Memory B cell (primary cell): Measurements from ENCODE around the gene PLXNA1.

Experiments used
- ATAC-seq: fragments of 150-1000 bp; cut with Tn5 transposase; 2 replicates; pipeline ENCODE4 v1.10.0; 2021; ENCODE audit warnings: low read depth, mild to moderate bottlenecking, moderate library complexity
- DNase-seq, 2 donors: peaks; one replicate each; pipeline ENCODE4 v3.0.0; 2022; ENCODE audit warnings: low spot score in 2 of 2
- H3K27ac Mint-ChIP-seq: one replicate; pipeline ENCODE4 v1.8.0; 2022; ENCODE audit warnings: mild to moderate bottlenecking, moderate library complexity, mixed read lengths
- H3K27me3 Mint-ChIP-seq: one replicate; pipeline ENCODE4 v1.8.0; 2022; ENCODE audit warnings: mixed read lengths
- H3K36me3 Mint-ChIP-seq: one replicate; pipeline ENCODE4 v1.8.0; 2022; ENCODE audit warnings: mild to moderate bottlenecking, mixed read lengths
- H3K4me1 Mint-ChIP-seq: one replicate; pipeline ENCODE4 v1.8.0; 2022; ENCODE audit warnings: mixed read lengths
- H3K4me3 Mint-ChIP-seq: one replicate; pipeline ENCODE4 v1.8.0; 2022; ENCODE audit warnings: mild to moderate bottlenecking, moderate library complexity, mixed read lengths
- H3K9me3 Mint-ChIP-seq: one replicate; pipeline ENCODE4 v1.8.0; 2022; ENCODE audit warnings: mixed read lengths

The PLXNA1 gene

DNA sequence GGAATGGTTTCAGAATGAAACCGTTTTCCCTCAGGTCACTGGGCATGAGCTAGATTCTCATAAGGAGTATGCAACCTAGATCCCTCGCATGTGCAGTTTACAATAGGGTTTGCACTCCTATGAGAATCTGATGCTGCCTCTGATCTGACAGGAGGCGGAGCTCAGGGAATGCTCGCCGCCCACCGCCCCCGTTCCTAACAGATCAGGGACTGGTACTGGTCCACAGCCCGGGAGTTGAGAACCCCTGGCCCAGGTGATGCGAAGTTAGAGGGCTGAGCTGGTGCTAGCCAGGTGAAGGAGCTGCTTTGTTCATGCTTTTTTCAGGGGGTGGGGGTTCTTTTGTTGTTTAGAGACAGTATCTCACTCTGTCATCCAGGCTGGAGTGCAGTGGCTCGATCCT, 15.5 kb upstream of the PLXNA1 start:
- ATAC-seq: no peak
- Mint-ChIP-seq H3K27me3 (peaks cover 8% of the 10 kb centered on the region), H3K27ac (no peak overlapping the region), H3K9me3 (no peaks in the 10 kb centered on the region), H3K4me1 (peaks cover 6% of the 10 kb centered on the region), H3K36me3 (peaks cover 4% of the 10 kb centered on the region), H3K4me3 (no peak overlapping the region)
- DNase-seq: no peak

DNA sequence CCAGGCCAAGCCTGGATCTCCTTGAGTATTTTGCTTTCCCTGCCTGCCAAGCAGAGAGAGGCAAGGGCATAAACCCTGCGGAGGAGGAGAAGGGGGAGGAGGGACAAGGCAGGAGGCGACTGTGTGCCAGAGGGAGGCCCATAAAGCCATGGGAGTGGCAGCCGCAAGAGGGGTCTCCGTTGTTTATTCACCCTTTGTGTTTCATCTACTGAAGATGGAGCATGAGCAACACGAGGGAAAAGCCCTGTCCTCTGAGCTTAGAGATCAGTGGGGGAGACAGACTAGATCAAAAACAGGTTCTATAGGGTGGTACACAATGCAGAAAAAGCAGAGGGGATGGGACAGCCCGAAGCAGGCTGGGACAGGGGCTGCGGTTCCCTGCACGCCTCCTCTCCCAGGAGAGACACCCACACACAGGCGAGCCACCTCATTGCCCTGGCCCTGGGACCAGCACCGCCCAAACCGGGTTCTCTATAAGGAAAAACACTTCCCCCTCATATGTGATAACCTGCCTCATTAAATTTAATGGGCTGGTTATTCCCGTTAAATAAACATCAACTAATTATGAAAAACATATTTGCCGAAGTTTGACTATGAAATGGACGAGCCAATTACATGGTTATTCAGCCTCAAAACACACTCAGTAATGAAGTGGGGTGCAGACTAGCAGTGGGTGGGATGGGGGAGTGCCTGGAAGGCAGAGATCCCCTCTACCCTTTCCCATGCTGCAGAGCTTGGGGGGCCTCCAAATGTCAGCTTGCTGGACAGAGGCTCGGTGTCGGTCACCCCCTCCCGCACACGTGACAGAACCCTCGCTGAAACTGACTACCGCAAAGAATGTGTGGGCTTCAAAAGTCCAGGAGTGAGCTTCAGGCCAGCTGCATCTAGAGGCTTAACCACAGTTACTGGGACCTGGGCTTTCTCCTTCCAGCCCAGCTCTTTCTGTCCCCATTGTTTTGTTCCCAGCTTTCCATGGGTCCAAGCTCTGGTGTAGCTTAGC, 14.2 kb upstream of the PLXNA1 start:
- Mint-ChIP-seq H3K36me3 (no peaks in the 10 kb centered on the region), H3K4me3 (no peak overlapping the region), H3K27me3 (peaks cover 14% of the 10 kb centered on the region), H3K27ac (no peak overlapping the region), H3K4me1 (peaks cover 6% of the 10 kb centered on the region), H3K9me3 (no peaks in the 10 kb centered on the region)
- DNase-seq: no peak
- no peak for ATAC-seq

DNA sequence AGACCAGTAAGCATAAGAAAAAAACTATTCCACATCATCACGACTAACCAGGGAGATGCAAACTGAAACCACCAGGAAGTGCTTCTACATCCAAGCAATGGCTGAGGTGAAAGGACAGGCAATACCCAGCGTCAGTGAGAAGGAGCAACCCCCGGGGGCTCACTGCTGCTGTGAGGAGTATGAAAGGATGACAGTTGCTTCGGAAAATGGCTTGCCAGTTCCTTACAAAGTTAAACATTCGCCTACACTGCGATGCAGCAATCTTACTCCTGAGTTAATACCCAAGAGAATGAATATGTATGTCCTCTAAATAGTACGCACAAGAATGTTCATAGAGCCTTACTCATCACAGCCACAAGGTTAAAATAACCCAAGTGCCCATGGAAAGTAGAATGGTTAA, 13.3 kb upstream of the PLXNA1 start:
- no peak for DNase-seq
- H3K27me3 Mint-ChIP-seq: peaks cover 14% of the 10 kb centered on the region

GRCh38 chr3:126970101-126970500, 12.8 kb upstream of the PLXNA1 start:
- H3K4me3 Mint-ChIP-seq: no peak overlapping the region
- H3K4me1 Mint-ChIP-seq: peaks cover 6% of the 10 kb centered on the region
- ATAC-seq (no peak), DNase-seq (no peak)
- peaks cover 9% of the 10 kb centered on the region for H3K9me3 Mint-ChIP-seq
- peaks cover 6% of the 10 kb centered on the region for H3K36me3 Mint-ChIP-seq
- peaks cover 16% of the 10 kb centered on the region for H3K27me3 Mint-ChIP-seq
- no peak overlapping the region for H3K27ac Mint-ChIP-seq

More for the DNA sequence above, 13.3 kb upstream of the PLXNA1 start:
- H3K36me3 Mint-ChIP-seq: peaks cover 2% of the 10 kb centered on the region
- no peak for ATAC-seq
- H3K27ac Mint-ChIP-seq: no peak overlapping the region
- no peak overlapping the region for H3K4me3 Mint-ChIP-seq
- peaks cover 4% of the 10 kb centered on the region for H3K9me3 Mint-ChIP-seq
- H3K4me1 Mint-ChIP-seq: peaks cover 6% of the 10 kb centered on the region

DNA sequence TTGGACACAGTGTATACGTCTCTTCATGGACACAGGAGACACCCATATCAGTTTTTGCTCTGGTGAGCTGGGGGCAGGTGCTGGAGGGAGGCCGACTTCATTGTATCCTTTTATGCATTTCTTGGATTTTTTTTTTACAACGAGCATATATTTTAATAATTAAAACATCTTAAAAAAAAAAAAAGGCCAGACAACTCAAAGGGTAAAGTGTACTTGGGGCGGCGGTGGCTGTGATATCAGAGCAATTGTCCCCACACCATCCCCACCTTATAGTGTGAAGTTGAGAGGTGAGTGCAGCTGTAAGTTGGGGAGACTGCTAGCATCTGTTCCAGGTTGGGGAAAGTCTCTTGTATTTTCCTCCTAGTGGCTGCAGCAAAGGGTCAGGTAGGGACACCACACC, 12.0 kb upstream of the PLXNA1 start:
- DNase-seq: no peak
- no peak overlapping the region for H3K4me3 Mint-ChIP-seq
- ATAC-seq: no peak
- H3K4me1 Mint-ChIP-seq: peaks cover 6% of the 10 kb centered on the region
- peaks cover 11% of the 10 kb centered on the region for H3K9me3 Mint-ChIP-seq
- H3K27ac Mint-ChIP-seq: no peak overlapping the region
- peaks cover 7% of the 10 kb centered on the region for H3K36me3 Mint-ChIP-seq
- H3K27me3 Mint-ChIP-seq: peaks cover 16% of the 10 kb centered on the region

GRCh38 chr3:126971891-126972351, 11.0 kb upstream of the PLXNA1 start:
- Mint-ChIP-seq H3K36me3 (peaks cover 7% of the 10 kb centered on the region), H3K27me3 (peaks cover 14% of the 10 kb centered on the region), H3K9me3 (peaks cover 11% of the 10 kb centered on the region), H3K27ac (no peak overlapping the region), H3K4me3 (no peak overlapping the region), H3K4me1 (peaks cover 6% of the 10 kb centered on the region)
- peak; percentile 78 for ATAC-seq
- DNase-seq: no peak

DNA sequence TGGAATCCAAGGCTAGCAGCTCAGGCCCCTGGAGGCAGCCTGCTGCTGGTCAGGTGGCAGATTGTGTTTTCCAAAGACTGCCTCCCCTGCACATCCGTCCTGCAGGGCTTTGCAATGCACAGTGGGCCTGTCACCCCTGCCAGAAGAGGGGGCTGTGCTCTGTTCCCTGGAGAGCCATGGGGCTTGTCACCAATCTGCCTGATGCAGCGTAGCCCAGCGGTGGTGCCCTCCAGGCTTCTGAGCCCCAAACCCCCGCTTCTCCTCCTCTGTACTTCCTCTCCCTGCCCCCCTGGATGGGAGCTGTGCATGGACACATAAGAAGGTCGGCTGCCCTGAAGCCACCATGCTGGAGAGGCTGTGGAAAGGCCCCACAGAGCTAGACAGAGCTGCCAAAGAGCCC, 10.0 kb upstream of the PLXNA1 start:
- H3K9me3 Mint-ChIP-seq: peaks cover 11% of the 10 kb centered on the region
- peaks cover 14% of the 10 kb centered on the region for H3K27me3 Mint-ChIP-seq
- H3K36me3 Mint-ChIP-seq: peaks cover 7% of the 10 kb centered on the region
- no peak overlapping the region for H3K27ac Mint-ChIP-seq
- DNase-seq (no peak), ATAC-seq (no peak)
- peaks cover 6% of the 10 kb centered on the region for H3K4me1 Mint-ChIP-seq
- no peak overlapping the region for H3K4me3 Mint-ChIP-seq

DNA sequence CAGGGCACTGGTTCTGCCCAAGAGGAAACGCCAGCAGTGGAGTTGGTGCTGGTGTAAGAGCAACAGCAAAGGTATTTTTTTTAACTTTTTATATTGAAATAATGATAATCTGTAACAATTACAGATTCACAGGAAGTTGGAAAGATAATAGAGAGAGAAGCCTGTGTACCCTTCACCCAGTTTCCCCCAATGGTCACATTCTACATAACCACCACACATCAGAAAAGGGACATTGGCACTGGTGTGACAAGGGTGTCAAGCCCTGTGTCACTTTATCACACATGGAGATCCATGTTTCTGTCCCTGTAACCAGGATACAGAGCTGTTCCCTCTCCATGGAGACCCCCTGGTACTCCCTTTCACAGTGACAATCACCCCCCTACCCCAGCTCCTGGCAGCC, 9.1 kb upstream of the PLXNA1 start:
- Mint-ChIP-seq H3K4me3 (no peak overlapping the region), H3K4me1 (peaks cover 6% of the 10 kb centered on the region), H3K27me3 (peaks cover 22% of the 10 kb centered on the region), H3K27ac (no peak overlapping the region), H3K36me3 (peaks cover 7% of the 10 kb centered on the region), H3K9me3 (peaks cover 11% of the 10 kb centered on the region)
- ATAC-seq (no peak), DNase-seq (no peak)

DNA sequence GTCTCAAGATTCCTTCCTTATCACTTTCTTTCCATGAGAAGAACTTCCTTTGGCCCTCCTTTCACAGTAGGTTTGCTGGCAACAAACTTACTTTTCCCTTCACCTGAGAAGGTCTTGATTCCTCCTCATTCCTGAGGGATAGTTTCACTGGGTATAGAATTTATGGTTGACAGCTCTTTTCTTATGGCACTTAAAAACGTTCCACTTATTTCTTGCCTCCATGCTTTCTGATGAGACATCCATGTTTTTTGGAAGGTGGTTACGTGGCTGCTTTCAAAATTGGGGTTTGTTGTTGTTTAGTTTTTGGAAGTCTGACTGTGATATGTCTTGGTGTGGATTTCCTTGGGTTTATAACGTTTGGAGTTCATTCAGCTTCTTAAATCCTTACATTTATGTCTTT, 8.2 kb upstream of the PLXNA1 start:
- Mint-ChIP-seq H3K4me1 (peaks cover 4% of the 10 kb centered on the region), H3K4me3 (no peak overlapping the region), H3K27me3 (peaks cover 23% of the 10 kb centered on the region), H3K27ac (no peak overlapping the region), H3K9me3 (peaks cover 11% of the 10 kb centered on the region), H3K36me3 (peaks cover 7% of the 10 kb centered on the region)
- no peak for ATAC-seq
- DNase-seq: no peak

DNA sequence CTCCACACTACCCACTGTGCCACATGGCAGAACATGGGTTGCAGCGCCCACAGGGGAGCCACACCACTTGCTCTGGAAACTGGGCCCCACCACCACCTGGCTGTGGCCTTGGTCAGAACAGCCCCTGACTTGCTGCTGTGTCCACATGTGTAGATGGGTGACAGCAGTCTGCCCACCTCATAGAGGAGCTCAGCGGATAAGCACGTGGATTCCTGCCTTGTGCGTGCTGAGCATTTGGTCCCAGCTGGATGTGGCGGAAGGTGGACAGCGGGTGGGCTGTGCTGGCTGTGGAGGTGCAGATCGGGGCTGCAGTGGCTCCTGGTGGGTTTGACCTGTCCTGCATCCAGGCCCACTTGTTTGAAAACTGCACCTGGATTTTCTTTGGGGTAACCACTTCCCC, 6.0 kb upstream of the PLXNA1 start:
- DNase-seq (no peak), ATAC-seq (no peak)
- Mint-ChIP-seq H3K4me3 (no peak overlapping the region), H3K4me1 (peaks cover 9% of the 10 kb centered on the region), H3K36me3 (peaks cover 8% of the 10 kb centered on the region), H3K27me3 (peaks cover 25% of the 10 kb centered on the region), H3K9me3 (peaks cover 11% of the 10 kb centered on the region), H3K27ac (no peak overlapping the region)

DNA sequence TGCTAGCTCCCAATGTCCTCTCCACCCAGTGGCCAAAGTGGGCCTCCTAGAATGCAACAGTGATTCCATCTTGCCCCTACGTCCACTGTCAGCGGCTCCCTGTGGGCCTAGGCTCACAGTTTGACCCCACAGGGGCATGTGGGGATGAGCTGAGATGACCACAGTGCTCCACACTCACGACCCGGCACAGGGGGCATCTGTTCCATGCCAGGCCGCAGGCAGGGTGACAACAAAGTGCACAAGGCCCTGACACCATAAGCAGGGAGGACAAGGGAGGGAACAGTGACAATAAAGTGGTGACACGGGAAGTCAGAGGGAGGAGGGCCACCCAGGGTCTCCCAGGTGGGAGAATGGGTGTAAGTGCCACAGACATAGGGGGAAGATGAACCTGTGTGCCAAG, 5.1 kb upstream of the PLXNA1 start:
- no peak for ATAC-seq

GRCh38 chr3:126978291-126978690, 4.6 kb upstream of the PLXNA1 start:
- Mint-ChIP-seq H3K36me3 (peaks cover 8% of the 10 kb centered on the region), H3K4me3 (no peak overlapping the region), H3K27ac (no peak overlapping the region), H3K27me3 (peaks cover 24% of the 10 kb centered on the region), H3K9me3 (peaks cover 11% of the 10 kb centered on the region), H3K4me1 (peaks cover 8% of the 10 kb centered on the region)
- DNase-seq (no peak), ATAC-seq (no peak)

More for the DNA sequence above, 5.1 kb upstream of the PLXNA1 start:
- Mint-ChIP-seq H3K9me3 (peaks cover 11% of the 10 kb centered on the region), H3K4me3 (no peak overlapping the region), H3K36me3 (peaks cover 8% of the 10 kb centered on the region), H3K27ac (no peak overlapping the region), H3K27me3 (peaks cover 25% of the 10 kb centered on the region), H3K4me1 (peaks cover 8% of the 10 kb centered on the region)
- no peak for DNase-seq

DNA sequence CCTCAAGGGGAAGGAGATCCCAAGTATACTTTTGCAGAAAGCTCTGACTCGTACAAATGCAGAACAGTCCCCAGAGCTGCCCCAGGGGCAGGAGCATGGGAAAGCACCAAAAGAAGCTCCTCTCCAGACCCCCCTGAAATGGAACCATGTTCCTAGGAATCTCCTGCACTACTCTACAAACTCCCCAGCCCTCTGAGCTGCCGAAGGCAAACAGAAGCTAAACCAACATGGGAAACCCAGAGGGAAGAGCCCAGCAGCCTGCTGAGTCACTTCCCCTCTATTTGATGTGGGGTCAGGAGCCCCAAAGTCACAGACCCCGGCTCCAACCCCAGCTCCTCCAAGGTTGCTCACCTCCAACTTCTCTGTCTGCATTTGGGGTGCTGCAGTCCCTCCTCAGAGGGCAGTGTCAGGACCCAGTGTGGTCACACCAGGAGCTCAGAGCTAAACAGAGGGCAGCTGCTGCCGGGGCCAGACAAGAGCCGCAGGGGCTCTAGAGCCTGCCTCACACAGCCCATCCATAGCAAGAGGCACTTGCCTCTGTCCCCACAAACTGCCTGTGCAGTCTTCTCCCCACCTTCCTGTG, 3.8 kb upstream of the PLXNA1 start:
- Mint-ChIP-seq H3K4me1 (peaks cover 8% of the 10 kb centered on the region), H3K36me3 (peaks cover 8% of the 10 kb centered on the region), H3K27me3 (peaks cover 20% of the 10 kb centered on the region), H3K9me3 (peaks cover 10% of the 10 kb centered on the region), H3K4me3 (no peak overlapping the region), H3K27ac (no peak overlapping the region)
- ATAC-seq (no peak), DNase-seq (no peak)

DNA sequence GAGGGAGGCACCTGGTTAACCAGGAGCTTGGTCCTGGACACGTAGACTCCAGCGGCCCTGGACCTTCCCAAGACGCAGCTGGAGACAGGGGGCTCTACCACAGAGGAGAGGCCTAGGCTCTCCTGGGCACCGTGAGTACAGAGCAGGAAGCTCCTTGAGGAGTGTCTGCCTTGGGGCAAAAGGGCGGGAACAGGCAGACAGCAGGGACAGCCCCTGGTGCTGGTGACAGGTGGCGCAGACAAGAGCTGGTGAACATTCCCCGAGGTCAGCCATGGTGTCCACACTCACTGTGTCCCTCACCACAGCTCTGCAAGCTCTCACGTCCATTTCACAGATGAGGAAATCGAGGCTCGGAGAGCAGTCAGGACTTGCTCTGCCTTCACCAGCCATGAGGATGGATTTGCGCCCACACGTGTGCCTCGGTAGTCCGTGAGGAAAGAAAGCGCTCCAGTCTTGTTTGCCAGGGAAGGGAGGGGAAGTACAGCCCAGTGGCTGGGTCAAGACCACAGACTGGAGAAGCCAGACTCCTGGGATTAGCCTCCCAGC, 2.6 kb upstream of the PLXNA1 start:
- H3K27ac Mint-ChIP-seq: peak overlapping the region; percentile 86
- H3K36me3 Mint-ChIP-seq: peaks cover 2% of the 10 kb centered on the region
- H3K27me3 Mint-ChIP-seq: peaks cover 16% of the 10 kb centered on the region
- no peak for ATAC-seq
- no peak for DNase-seq
- H3K4me1 Mint-ChIP-seq: peaks cover 8% of the 10 kb centered on the region
- H3K9me3 Mint-ChIP-seq: no peaks in the 10 kb centered on the region
- H3K4me3 Mint-ChIP-seq: no peak overlapping the region
